GM21528 (cell line): ENCODE measurements around the gene ZNF784.
A peak's percentile ranks its signal among the peaks of the same experiment; 100 is the strongest.
"Not testable (repeated sequence)": the region's sequence is repeated elsewhere in the genome, so short reads cannot be mapped to it uniquely, and the experiment has no call there.

Experiments
- ATAC-seq: cut with Tn5 transposase; IDR thresholded peaks from one replicate; pipeline ENCODE4 v1.9.1; 2021; ENCODE audit warnings: mild to moderate bottlenecking, moderate library complexity; ENCODE audit not compliant: unreplicated experiment, low FRiP score

The ZNF784 gene

DNA sequence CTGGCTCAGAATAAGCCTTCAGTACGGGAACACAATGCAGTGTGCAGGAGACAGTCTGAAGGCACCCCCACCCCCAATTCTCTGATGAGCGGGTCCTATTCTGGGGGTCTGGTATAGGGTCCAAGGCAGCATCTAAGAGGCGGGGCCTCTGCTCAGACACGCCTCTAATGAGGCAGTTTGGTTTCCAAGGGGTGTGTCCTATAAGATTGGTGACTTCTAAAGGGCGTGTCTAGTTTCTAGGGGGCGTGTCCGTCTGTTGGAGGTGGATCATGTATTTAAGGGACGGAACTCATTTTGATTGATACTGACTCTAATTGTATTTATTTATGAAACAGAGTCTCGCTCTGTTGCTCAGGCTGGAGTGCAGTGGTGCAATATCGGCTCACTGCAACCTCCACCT, 33.7 kb downstream of the ZNF784 start:
- ATAC-seq = no peak

DNA sequence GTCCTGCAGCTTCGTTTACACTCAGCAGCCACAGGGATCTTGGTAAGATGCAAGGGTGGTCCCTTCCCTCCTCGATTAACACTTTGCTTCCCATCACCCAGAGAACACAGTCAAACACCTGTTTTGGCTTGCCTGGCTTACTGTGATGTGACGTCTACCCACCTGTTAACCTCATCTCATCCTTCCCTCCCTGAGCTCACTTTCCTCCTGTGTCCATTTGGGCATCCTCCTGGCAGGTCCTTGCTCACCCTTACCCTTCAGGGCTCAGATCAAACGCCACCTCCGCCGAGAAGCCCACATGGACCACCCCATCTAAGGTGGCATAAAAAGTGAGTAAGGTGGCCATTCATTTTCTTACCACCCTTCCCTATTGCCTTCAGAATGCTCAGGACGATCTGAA, 34.3 kb downstream of the ZNF784 start:
- no peak for ATAC-seq

DNA sequence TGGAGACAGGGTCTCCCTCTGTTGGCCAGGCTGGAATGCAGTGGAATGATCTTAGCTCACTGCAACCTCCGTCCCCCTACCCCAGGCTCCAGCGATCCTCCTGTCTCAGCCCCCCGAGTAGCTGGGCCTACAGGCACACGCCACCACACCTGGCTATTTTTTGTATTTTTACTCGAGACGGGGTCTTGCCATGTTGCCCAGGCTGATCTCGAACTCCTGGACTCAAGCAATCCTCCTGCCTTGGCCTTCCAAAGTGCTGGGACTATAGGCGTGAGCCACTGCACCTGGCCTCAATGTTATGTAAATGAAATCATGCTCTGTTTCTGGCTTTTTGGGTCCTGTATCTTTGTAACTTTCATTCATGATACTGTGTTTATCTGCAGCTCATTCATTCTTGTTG, 35.6 kb downstream of the ZNF784 start:
- ATAC-seq = no peak

DNA sequence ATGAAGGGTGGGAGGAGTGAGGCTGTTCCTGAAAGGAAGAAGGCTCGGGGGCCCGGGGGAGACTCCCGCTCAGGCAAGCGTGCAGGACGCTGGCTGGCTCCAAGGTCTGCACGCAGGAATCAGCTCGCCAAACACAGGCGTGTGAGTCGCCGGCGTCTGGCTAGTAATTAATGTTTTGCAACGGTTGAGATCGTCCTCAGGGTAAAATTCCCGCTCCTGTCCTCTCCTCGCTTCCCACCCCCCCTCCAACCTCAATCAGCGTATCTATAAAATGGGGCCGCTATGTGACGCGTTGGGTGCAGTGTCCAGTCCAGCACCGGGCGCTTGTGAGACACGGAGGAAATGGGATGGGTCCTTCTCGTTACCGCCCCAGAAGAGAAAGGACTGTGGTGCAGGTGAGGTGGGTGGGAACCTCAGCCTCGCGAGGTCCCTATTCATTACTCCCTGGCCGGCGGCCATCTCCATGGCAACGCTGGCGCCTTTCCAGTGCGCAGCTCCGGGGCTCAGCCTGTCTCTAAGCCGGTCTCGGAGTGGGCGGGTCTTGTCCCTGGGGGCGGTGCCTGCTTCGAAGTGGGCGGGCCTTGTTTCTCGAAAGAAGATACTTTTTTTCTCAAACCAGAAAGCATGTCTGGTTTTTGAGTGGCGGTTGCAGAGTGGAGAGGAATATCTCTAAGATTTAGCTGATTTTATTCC, 37.2 kb downstream of the ZNF784 start:
- peak; percentile 77 for ATAC-seq

DNA sequence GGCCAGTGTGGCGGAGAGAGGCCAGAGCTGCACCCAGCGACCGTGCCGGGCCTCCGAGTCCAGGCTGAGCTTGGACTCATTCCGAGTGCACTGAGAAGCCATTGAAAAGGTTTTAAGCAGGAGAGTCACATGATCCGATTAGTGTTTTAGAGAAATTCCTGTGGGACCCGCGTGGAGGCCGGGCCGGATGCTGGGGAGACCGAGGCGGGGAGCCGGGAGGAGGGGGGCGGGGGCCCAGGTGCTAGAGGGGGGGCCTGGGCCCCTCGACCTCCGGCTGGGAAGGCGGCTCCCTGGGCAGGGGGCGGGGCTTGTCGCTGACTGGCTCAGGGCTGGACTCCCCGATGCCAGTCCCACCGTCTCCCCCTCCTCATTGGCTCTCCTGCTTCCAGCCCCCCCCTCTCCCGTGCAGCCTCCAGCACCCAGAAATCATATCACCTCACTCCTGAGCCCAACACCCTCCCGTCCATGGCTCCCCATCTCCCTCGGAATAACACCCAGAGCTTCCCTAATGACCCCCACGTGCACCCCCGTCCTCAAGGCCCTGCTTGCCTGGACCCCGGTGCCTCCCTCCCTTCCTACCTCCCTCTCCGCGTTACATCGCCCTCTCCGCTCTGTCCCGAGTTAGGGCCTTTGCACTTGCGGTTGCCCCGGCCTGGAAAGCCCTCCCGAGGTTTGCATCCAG, 38.6 kb downstream of the ZNF784 start:
- ATAC-seq = no peak

DNA sequence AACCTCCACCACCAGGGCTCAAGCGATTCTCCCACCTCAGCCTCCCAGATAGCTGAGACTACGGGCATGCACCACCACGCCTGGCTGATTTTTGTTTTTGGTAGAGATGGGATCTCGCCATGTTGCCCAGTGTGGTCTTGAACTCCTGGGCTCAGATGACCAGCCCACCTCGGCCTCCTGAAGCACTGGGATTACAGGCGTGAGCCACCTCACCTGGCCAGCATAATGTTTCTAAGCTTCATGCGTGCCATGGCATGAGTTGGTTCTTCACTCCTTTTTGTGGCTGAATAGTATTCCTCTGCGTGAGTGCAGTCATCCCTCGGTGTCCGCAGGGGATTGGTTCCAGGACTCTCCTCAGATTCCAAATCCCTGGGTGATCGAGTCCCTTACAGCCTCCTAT, 39.5 kb downstream of the ZNF784 start:
- ATAC-seq = no peak

DNA sequence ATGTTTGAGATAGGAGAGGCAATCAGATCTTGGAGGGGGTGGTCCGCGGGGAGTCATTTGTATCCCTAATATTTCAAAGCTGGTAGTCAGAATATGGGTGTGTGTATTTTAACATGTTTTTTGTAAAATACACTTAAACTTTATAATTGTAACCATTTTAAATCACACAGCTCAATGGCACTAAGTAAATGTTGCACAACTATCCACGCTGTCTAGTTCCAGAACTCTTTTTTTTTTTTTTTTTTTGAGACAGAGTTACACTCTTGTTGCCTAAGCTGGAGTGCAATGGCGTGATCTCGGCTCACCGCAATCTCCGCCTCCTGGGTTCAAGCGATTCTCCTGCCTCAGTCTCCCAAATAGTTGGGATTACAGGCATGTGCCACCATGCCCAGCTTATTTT, 40.5 kb downstream of the ZNF784 start:
- ATAC-seq = not testable (repeated sequence)

DNA sequence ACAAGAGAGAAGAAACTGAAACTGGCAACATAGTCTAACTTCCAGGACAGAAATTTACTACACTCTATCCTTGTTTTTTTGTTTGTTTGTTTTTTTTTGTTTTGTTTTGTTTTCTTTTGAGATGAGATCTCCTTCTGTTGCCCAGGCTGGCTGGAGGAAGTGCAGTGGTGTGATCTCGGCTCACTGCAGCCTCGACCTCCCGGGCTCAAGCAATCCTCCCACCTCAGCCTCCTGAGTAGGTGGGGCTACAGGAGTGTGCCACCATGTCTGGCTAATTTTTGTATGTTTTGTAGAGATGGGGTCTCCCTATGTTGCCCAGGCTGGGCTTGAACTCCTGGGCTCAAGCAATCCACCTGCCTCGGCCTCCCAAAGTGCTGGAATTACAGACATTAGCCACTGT, 42.1 kb downstream of the ZNF784 start:
- ATAC-seq = not testable (repeated sequence)

DNA sequence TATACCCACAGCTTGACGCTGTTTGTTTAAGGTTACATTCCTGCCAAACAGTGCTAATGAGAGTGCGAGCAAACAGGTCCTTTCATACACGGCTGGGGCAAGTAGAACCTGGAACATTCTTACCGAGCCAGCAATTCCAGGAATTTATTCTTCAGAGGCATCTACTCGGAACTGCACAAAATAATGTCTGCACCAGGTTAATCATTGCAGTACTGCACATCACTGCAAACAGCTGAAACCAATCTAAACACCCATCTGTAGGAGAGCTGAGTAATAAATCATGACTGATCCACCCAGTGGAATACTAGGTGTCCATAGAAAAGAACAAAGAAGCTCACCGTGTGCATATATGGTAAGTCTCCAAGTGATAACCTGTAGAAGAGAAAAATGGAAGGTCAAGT, 42.5 kb downstream of the ZNF784 start:
- ATAC-seq = no peak

DNA sequence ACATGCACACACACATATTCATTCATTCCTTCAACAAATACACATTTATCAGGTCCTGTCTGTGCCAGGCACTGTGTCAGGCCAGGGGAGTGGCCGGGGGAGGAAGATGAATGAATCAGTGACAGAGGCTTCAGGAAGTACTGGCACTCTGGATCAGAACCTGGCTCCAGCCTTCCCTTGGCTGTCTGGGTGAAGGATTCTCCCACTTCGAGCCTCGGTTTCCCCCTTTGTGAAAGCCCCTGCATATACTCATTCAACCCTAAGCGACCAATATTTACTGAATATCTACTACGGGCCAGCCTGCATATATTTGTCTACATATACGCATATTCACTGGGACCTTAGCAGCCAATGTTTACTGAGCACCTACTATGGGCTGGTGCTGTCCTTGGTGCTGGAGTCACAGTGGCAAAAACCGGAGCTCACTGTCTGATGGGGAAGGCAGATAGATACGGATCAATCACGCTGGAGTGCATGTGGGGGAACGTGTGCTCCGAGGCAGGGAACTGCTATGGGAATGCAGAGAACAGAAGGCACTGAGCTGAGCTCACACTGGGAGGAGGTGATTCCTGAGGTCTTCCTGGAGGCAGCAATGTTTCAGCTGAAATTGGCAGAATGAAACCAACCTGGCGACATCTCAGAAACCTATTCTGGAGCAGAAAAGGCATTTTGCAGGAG, 43.1 kb downstream of the ZNF784 start:
- ATAC-seq = no peak

DNA sequence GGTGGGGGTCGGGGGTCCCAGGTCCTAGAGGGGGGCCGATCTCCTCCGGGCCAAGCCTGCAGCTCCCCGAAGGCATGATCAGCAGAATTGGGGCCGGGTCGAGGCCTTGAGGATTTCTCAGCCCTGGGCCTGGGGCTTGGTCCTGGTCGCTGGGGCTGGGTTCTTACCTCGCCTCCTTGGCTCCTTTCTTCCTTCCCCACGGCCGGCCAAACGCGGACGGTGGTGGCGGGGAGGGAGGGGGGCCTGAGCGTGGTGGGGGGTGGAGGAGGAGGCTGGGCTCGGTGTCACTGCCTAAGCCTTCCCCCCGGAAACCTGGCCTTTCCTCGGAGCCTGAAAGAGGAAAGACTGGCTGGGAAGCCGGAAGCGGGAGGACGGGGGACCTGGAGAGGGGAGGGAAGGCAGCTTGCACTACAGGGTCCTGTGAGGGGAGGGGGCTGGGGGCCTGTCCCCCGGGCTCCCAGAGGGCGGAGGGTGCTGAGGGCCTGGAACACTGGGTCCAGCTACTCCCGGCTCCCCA, 43.7 kb downstream of the ZNF784 start, which contains the start of gene ZNF579:
TSS of gene ZNF579 (minus strand) at position 221 of the 517 bp plus-strand sequence. CDS start 1,209 bp downstream, outside the sequence.
- ATAC-seq = no peak

DNA sequence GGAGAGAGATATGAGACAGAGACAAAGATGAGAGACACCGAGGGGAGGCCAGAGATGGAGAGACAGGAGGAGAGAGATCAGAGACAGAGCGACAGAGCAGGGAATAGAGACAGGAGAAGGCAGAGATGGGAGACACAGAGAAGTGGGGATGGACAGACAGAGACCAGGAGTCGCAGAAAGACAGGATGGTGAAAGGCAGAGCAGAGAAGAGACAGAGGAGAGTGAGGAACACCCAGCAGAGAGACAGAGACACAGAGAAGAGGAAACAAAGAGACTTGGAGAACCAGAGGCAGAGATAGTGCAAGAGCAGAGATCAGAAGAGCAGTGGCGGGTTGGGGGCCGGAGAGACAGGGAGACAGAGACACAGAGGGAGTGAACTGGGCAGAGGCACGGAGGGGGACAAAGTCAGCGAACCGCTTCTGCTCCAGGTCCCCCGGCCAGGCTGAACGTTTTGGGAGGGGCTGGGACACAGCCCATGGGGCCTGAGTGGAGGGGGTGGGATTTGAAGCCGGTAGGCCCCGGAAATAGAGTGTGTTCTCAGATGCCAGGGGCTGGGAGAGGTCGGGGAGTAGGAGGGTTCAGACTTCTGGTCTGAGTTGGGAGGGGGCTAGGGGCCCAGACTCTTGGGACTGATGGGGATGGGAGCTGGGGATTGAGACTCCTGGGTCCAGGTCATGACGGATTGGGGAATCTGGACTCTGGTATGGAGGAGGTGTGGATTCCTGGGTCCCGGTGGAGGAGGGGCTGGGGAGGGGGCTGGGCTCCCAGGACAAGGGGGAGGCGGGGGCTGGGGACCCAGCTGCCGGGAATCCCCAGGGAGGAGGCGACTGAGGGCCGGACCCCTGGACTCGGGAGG, 44.4 kb downstream of the ZNF784 start:
- no peak for ATAC-seq

DNA sequence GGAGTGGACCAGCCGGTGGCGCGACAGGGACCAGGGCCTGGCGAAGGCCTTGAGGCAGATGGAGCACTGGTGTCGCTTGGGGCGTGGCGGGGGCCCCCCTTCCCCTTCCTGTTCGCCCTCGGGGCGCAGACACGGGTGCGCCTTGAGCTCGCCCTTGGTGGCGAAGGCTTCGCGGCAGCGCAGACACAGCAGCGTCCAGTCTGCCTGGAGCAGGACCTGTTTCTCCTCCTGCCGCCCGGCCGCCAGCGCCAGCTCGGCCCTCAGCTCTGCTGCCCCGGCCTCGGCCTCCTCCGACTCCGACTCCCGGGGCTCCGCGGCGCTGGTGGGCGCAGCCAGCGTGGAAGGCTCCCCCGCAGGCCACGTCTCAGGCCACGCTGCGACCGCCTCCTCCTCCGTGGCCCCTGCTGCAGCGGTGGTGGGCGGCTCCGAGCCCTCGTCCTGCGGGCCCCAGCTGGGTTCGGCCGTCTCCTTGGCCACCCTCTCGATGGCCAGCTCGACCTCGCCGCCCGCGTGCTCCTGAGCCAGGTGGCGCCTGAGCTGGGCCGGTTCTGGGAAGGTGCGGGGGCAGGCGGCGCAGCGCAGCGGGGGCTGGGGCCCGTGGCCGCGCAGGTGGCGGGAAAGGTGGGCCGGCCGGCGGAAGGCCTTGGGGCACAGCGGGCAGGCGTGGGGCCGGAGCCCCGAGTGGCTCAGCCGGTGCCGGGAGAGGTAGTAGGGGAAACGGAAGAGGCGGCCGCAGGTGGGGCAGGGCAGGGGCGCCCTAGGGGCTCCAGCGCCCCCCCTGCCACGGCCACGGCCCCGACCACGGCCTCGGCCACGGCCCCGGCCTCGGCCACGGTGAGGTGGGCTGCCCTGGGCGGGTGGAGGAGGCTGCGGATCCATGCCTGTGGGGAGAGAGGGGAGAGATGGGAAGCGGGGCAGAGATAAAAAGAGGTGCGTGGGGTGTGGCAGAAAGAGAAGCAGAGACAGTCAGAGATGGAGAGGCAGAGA, 45.3 kb downstream of the ZNF784 start:
- ATAC-seq = no peak

DNA sequence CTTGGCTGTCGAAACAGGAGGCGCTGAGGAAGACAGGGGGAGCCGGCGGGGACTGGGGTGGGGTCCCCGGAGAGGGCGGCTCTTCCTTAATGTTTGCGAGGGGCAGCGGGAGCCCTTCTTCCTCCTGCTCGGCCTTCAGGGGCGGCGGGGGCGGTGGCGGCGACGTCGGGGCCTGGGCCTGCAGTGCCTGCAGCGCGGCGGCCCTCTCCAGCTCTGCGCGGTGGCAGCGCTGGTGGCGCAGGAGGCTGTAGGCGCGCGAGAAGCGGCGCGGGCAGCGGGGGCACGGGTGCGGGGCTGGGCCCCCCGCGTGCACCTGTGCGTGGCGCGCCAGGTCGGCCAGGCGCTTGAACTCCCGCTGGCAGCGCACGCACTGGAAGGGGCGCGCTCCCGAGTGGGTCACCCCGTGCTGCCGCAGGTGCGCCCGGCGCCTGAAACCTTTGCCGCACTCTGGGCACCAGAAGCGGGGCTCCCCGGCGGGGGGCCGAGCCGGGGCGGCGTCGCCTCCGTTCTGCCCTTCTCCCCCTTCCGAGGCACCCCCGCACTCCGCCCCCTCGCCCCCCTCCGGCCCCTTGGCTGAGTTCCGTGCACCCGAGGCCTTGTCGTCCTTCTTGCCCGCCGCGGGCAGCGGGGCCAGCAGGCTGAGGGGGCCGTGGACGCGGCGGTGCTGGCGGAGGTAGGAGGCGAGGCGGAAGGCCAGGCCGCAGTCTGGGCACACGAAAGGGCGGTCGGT, 46.2 kb downstream of the ZNF784 start:
- no peak for ATAC-seq

DNA sequence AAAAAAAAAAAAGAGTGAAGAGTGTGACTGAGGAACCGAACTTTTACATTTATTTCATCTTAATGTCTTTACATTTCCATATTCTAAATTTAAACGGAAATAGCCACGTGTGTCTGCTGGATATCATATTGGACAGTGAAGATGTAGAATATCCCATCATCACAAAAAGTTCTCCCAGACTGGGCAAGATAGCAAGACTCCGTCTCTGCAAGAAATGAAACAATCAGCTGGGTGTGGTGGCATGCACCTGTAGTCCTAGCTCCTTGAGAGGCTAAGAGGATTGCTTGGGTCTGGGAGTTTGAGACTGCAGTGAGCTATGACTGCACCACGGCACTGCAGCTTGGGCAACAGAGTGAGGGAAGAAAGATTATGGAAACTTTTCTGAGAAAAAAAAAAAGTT, 47.6 kb downstream of the ZNF784 start:
- no peak for ATAC-seq

DNA sequence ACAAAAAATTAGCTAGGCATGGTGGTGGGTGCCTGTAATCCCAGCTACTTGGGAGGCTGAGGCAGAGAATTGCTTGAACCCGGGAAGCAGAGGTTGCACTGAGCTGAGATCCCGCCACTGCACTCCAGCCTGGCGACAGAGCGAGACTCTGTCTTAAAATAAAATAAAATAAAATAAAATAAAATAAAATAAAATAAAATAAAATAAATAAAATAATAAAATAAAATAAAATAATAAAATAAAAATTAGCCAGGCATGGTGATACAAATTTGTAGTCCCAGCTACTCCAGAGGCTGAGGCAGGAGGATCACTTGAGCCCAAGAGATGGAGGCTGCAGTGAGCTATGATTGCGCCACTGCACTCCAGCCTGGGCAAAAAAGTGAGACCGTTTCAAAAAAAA, 50.4 kb downstream of the ZNF784 start:
- ATAC-seq = not testable (repeated sequence)
